ENCODE measurements around the gene SPTBN1. TPM values are rescaled to one million over a fixed set of nuclear protein-coding genes. Genes with fewer than 3 reads are reported as not detected.

The SPTBN1 gene
- total and polyA plus RNA-seq, 2 experiments from 2014 or later = 58.1 to 204 TPM

DNA sequence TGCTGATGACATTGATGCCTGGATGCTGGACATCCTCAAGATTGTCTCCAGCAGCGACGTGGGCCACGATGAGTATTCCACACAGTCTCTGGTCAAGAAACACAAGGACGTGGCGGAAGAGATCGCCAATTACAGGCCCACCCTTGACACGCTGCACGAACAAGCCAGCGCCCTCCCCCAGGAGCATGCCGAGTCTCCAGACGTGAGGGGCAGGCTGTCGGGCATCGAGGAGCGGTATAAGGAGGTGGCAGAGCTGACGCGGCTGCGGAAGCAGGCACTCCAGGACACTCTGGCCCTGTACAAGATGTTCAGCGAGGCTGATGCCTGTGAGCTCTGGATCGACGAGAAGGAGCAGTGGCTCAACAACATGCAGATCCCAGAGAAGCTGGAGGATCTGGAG is 173.3 kb downstream of the SPTBN1 start (continued):
- TF ChIP-seq, protein P1, sequence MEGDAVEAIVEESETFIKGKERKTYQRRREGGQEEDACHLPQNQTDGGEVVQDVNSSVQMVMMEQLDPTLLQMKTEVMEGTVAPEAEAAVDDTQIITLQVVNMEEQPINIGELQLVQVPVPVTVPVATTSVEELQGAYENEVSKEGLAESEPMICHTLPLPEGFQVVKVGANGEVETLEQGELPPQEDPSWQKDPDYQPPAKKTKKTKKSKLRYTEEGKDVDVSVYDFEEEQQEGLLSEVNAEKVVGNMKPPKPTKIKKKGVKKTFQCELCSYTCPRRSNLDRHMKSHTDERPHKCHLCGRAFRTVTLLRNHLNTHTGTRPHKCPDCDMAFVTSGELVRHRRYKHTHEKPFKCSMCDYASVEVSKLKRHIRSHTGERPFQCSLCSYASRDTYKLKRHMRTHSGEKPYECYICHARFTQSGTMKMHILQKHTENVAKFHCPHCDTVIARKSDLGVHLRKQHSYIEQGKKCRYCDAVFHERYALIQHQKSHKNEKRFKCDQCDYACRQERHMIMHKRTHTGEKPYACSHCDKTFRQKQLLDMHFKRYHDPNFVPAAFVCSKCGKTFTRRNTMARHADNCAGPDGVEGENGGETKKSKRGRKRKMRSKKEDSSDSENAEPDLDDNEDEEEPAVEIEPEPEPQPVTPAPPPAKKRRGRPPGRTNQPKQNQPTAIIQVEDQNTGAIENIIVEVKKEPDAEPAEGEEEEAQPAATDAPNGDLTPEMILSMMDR (conservative IDR thresholded peaks at IDR 0.05; ENCODE audit: low read depth in 2 of 2) = no peak
- TF ChIP-seq NANOG (IDR thresholded peaks at IDR 0.05; ENCODE audit: borderline replicate concordance) = no peak
- no peak for TF ChIP-seq STAT1 (IDR thresholded peaks at IDR 0.05; ENCODE audit: unreplicated experiment)
- TF ChIP-seq CREB1 (CRISPR knock-in tag; IDR thresholded peaks at IDR 0.05; ENCODE audit: low read depth) = no peak
- TF ChIP-seq, protein P2, sequence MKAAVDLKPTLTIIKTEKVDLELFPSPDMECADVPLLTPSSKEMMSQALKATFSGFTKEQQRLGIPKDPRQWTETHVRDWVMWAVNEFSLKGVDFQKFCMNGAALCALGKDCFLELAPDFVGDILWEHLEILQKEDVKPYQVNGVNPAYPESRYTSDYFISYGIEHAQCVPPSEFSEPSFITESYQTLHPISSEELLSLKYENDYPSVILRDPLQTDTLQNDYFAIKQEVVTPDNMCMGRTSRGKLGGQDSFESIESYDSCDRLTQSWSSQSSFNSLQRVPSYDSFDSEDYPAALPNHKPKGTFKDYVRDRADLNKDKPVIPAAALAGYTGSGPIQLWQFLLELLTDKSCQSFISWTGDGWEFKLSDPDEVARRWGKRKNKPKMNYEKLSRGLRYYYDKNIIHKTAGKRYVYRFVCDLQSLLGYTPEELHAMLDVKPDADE (IDR thresholded peaks at IDR 0.05) = no peak
- no peak for TF ChIP-seq EZH2phosphoT487 (IDR thresholded peaks at IDR 0.05; ENCODE audit: unreplicated experiment)
- no peak for TF ChIP-seq EZH2 (IDR thresholded peaks at IDR 0.05; ENCODE audit: low read depth, unreplicated experiment)
- no peak for TF ChIP-seq POLR2AphosphoS5 (IDR thresholded peaks at IDR 0.05; ENCODE audit: low read depth)

DNA sequence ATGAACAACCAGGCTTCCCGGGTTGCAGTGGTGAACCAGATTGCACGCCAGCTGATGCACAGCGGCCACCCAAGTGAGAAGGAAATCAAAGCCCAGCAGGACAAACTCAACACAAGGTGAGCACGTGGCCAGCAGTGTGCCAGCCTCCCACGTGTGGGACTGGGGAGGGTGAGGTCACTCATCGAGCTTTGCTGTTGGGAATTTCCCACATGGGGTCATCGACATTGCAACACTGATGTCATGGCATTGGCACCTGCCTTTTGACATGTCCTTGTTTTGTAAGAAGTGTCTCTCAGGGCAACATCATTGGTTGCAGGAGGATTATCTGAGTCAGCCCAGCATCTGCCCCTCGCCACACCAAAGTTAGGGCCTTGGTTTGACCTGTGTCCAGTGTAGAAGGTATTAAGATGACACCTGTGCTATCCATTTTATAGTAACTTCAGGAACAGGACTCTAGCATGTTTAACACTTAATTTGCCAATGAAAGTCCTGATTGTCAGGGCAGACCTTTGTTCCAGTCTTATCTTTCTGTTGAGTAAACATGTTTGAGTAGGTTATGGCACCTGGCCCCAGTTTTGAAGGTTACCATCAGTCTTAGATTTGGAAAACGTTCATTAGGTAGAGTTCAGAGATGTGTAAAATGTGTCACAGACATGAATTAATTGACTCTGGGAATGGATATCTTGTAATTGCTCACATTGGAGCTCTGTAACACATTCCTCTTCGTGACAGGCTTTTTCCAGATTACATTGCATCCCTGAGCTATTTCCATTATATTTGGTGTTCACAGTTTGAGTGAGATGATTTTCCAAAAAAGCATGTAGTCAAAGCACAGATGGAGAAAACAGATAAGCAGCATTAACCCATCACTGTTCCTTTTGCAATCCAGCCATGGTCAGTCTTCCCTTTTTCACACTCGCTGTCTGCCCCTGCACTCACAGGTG is 174.1 kb downstream of the SPTBN1 start:
- H3K36me3 ChIP-seq (ENCODE audit: insufficient read depth) = peaks cover 53% of the 10 kb centered on the region
- no peak overlapping the region for H3K4me3 Mint-ChIP-seq
- H3K36me3 Mint-ChIP-seq (ENCODE audit: low read depth) = peaks cover 88% of the 10 kb centered on the region
- H3K27ac ChIP-seq (ENCODE audit: low read depth) = no peak overlapping the region
- peaks cover 6% of the 10 kb centered on the region for H3K27me3 Mint-ChIP-seq (ENCODE audit: insufficient read depth, low read depth, poor library complexity)
- DNase-seq (ENCODE audit: low spot score) (no peak), ATAC-seq (no peak)
- H3K4me3 ChIP-seq = no peak overlapping the region
- H4K20me1 ChIP-seq (replicated peaks; ENCODE audit: insufficient read depth) = peaks cover 11% of the 10 kb centered on the region; the same call in 1 of the 2 replicates
- H3K9me2 ChIP-seq (ENCODE audit: insufficient read depth) = no peaks in the 10 kb centered on the region
- H3K4me2 ChIP-seq = no peak overlapping the region
- H3K27me3 ChIP-seq (ENCODE audit: insufficient read depth) = no peaks in the 10 kb centered on the region
- no peaks in the 10 kb centered on the region for H3F3A ChIP-seq (replicated peaks; ENCODE audit: low read depth)
- peaks cover 9% of the 10 kb centered on the region; the same call in 2 of the 3 replicates for H3K4me1 Mint-ChIP-seq
- H2AFZ ChIP-seq = no peak overlapping the region
- H3K4me1 ChIP-seq (ENCODE audit: insufficient read depth) = peaks cover 5% of the 10 kb centered on the region
- H3K79me2 ChIP-seq (replicated peaks; ENCODE audit: insufficient read depth) = no peaks in the 10 kb centered on the region
- no peak overlapping the region for H3K27ac Mint-ChIP-seq
- no peaks in the 10 kb centered on the region for H3K9me3 Mint-ChIP-seq
- TF ChIP-seq JUNB (IDR thresholded peaks at IDR 0.05; ENCODE audit: unreplicated experiment) (no peak), CREB1 (CRISPR knock-in tag; IDR thresholded peaks at IDR 0.05; ENCODE audit: low read depth) (no peak), STAT1 (IDR thresholded peaks at IDR 0.05; ENCODE audit: unreplicated experiment) (no peak), ZNF114 (CRISPR knock-in tag; IDR thresholded peaks at IDR 0.05) (no peak), NANOG (IDR thresholded peaks at IDR 0.05; ENCODE audit: borderline replicate concordance) (no peak), EZH2phosphoT487 (IDR thresholded peaks at IDR 0.05; ENCODE audit: unreplicated experiment) (no peak)
- TF ChIP-seq, protein P3, sequence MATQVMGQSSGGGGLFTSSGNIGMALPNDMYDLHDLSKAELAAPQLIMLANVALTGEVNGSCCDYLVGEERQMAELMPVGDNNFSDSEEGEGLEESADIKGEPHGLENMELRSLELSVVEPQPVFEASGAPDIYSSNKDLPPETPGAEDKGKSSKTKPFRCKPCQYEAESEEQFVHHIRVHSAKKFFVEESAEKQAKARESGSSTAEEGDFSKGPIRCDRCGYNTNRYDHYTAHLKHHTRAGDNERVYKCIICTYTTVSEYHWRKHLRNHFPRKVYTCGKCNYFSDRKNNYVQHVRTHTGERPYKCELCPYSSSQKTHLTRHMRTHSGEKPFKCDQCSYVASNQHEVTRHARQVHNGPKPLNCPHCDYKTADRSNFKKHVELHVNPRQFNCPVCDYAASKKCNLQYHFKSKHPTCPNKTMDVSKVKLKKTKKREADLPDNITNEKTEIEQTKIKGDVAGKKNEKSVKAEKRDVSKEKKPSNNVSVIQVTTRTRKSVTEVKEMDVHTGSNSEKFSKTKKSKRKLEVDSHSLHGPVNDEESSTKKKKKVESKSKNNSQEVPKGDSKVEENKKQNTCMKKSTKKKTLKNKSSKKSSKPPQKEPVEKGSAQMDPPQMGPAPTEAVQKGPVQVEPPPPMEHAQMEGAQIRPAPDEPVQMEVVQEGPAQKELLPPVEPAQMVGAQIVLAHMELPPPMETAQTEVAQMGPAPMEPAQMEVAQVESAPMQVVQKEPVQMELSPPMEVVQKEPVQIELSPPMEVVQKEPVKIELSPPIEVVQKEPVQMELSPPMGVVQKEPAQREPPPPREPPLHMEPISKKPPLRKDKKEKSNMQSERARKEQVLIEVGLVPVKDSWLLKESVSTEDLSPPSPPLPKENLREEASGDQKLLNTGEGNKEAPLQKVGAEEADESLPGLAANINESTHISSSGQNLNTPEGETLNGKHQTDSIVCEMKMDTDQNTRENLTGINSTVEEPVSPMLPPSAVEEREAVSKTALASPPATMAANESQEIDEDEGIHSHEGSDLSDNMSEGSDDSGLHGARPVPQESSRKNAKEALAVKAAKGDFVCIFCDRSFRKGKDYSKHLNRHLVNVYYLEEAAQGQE (IDR thresholded peaks at IDR 0.05; ENCODE audit: unreplicated experiment) = no peak
- TF ChIP-seq, protein P1 (conservative IDR thresholded peaks at IDR 0.05; ENCODE audit: low read depth in 2 of 2) = no peak
- TF ChIP-seq, protein P2 (IDR thresholded peaks at IDR 0.05) = no peak

Data from GM23338 (cell line).